Fibroblast of gingiva (primary cell): ENCODE measurements around the gene ZDHHC21.
A peak's percentile ranks its signal among the peaks of the same experiment; 100 is the strongest.
"Not testable (repeated sequence)": the region's sequence is repeated elsewhere in the genome, so short reads cannot be mapped to it uniquely, and the experiment has no call there.

ENCODE experiments used
- DNase-seq: peaks from one replicate; pipeline ENCODE4 v3.0.0-alpha.2; 2011; ENCODE audit warnings: low read depth

The ZDHHC21 gene

DNA sequence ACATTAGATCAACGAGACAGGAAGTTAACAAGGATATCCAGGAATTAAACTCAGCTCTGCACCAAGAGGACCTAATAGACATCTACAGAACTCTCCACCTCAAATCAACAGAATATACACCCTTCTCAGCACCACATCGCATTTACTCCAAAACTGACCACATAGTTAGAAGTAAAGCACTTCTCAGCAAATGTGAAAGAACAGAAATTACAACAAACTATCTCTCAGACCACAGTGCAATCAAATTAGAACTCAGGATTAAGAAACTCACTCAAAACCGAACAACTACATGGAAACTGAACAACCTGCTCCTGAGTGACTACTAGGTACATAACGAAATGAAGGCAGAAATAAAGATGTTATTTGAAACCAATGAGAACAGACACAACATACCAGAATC is 10.6 kb downstream of the ZDHHC21 start:
- not testable (repeated sequence) for DNase-seq

DNA sequence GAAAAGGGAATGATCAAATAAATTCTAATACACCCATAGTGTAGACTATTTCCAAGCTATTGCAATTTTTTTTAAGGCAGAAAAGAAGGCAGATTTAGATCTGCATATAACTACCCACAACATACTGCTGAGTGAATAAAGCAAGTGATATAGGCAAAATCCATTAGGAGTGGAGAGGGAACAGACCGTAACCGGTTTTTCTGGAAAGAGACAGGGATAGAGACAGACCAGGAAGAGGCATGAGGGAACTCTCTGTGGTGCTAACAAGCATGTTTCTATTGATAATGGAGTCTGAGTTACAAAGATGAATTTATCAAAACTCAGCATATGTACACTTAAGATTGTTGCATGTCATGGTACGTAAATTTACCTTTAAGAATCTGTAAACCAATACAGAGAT is 14.5 kb downstream of the ZDHHC21 start:
- DNase-seq = no peak

DNA sequence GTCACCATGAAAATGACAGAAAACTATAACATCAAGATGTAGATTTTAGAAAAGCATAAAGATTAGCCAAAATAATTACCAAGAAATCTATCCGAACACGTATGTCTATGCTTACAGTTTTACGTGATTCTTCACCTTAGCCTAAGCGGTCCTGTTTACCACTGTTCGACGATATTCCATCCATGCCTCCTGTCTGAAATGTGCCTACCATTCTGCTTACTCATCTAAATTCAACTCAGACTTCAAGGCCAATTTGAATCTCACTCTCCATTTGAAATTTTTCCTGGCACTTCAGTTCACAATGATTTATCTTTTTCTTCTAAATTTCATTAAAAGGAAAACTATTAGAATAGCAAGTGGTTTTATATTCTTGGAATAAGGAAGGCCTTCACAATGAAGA is 15.4 kb downstream of the ZDHHC21 start:
- no peak for DNase-seq

DNA sequence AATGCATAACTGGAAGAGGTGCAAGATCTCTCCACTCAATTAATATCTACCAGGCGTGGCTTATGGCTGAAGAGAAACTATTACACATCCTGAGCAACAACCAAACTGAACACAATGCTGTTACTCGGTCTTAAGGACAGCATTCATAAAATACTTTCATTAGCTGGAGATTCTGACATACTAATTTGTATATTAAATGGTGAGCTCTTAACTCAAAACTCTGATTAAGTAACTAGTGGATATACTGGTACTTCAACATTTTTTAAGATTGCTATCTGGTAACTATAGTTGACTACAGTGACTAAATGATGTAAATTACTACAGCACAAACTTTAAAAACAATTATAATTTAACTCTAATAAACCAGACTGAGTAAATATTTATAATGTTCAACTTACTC is 15.8 kb downstream of the ZDHHC21 start:
- DNase-seq = no peak

DNA sequence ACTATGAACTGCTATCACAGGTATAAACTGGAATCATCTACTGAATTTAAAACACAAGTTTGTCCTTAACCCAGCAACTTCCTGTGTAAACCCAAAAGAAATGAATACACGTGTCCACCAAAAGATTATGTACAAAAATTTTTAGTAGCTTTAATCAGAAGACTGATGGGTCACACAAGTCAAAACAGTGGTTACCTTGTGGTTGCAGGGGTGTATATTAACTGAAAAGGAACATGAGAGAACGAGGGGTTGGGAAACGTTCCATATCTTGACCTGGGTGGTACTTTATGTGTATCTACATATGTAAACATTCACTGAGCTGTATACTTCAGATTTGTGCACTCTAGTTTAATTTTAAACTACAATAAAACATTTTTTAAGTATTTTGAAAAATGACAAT is 18.6 kb downstream of the ZDHHC21 start:
- DNase-seq = no peak

DNA sequence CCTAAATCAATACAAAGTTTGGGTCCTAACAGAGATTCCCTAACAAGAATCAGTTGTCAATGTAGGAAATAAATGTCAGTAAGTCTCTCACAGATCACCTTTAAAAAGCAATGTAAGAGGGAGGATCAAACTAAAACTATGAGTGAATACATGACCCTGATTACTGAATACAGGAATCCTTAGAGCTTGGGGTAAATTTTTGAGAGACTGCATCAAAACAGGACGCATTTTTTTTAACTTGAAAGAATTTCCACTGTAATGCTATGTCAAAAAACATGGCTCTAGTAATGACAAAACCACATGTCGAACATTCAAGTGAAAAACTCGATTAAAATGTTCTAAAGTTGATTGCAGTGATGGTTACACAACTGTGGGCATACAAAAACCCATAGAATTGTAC is 21.9 kb downstream of the ZDHHC21 start:
- peak; percentile 31 for DNase-seq

DNA sequence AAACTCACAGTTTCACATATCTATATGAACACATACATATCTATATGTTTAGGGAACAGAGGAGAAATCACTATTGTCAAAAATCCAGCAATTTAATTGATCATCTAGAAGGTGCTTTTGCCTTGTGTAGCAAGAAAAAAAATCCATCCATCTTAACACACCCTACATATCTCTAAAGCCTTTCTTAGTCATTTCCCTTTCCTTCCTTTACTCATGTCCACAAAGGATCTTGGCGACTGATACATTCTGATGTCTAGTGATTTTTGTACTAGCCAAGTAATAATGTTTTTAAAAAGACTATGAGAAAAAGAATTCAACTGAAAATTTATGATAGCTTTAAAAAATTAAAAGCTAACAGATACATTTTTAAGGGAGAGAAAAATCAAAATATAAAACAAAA is 22.5 kb downstream of the ZDHHC21 start:
- DNase-seq = no peak

DNA sequence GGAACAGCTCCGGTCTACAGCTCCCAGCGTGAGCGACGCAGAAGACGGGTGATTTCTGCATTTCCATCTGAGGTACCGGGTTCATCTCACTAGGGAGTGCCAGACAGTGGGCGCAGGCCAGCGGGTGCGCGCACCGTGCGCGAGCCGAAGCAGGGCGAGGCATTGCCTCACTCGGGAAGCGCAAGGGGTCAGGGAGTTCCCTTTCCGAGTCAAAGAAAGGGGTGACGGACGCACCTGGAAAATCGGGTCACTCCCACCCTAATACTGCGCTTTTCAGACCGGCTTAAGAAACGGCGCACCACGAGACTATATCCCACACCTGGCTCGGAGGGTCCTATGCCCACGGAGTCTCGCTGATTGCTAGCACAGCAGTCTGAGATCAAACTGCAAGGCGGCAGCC is 29.2 kb downstream of the ZDHHC21 start:
- not testable (repeated sequence) for DNase-seq

DNA sequence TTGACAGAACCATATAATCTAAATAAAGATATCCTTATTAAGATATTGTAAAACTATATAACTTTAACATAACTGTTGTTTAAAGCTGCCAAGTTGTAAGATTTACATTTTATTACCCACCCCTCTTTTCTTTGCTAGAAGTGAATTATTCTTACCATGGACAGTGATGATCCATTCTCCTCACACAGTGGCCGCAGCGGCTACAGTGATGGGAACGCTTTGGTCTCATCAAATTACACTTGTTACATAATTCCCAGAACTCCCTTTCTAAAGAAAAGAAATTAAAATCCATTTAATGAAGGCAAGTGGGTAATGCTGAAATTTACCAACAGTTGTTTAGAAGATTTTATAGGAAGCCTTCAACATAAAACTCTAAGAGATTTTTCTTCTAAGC is 31.2 kb downstream of the ZDHHC21 start:
- no peak for DNase-seq

DNA sequence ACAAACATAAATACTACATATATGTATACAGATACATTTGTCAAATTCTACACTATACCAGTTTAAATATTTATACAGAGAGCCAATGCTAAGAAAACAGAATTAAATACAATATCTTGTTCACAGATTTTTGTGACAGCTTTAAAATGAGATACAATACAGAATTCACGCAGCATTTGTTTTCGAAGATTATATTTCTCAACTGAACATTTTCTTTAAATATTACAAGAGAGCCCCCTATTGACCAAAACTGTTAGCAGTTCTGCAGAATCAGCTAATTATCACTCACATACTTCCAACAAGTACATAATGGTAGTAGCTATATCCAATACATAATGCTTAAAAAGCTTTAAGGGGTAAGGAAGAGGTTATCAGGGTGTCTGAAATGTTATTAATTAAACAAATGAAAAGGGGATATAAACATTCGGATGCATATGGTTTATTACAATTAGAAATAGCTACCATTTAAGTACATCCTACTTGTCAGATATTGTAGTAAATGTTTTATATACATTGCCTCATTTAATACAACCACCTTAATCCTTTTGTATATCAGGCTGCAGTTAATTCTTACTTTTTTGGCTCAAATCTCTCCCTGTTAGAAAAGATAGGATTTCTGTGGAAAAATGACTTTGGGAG is 31.7 kb downstream of the ZDHHC21 start:
- DNase-seq = no peak

DNA sequence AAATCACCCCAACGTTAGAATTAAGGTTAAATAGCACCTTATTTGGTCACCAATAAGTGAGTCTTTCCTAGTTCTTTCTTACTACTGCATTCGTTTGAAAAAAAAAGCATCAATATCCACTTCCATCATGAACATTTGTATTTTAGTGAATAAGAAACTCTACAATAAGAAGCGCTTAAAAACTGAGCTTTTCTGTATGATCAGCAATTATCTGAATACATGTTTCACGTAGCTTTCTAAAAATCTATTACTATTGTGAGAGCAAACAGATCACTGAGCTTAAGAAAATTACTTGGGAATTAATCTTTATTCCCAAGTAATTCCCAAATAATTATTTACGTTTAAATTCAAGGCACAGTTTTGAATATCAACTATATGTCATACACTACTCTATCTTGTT is 32.5 kb downstream of the ZDHHC21 start:
- DNase-seq = no peak

DNA sequence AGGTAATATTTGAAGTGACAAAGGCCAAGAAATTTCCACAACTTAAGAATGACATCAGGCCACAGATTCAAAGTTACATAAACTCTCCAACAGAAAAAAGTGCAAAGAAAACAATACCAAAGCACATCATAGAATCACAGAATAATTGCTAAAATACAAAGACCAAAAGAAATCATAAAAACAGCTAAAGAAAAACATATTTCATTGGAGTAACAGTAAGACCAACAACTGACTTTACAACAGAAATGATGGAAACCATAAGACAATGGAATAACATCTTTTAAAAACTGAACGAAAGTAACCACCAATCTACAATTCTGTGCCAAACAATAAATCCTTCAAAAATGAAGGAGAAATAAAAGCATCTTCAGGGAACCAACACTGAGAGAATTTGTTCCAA is 38.3 kb downstream of the ZDHHC21 start:
- no peak for DNase-seq

DNA sequence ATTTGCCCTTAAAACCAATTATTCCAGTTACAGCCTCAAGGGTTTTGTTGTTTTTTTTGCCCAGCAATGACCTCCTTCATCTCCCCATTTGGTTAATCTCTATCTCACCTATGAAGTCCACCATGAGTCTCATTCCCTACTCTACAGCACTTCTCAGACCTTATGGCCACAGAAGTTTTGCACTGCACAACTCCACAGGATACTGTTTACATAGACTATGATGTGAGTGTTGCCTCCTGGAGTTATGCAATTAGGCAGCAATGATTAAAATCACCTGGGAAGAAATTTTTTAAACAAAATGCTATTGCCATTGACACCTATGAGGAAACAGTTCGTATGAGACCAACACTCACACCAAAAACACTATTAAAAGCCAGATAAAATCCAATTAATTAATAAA is 39.7 kb downstream of the ZDHHC21 start:
- no peak for DNase-seq

DNA sequence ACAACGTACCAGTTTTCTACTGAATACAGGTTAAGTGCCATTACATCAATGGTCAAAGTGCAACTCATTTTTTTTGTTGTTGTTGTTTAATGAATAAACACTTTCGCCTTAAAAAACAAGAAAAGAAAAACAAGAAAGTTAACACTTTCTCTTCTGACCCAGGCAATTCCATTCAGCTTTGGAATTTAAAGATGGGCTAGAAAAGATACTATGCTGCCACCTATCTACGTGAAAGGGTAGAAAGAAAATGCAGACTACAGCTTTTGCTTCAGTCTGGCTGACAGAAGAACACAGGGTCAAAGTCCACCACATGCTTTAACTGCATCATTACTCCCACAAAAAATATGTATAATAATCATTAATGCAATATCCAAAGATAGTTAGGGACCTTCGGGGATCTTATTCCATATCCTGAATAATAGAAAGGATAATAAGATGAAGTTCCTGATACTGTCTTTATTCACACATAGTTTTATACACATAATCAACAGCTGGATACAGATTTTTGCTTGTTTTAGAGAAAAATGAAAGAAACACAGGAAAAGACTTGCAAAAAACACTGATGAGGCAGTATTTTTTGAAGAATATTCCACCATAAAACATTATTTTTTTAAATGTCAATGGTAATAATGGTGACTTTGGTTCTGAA is 40.4 kb downstream of the ZDHHC21 start:
- DNase-seq = no peak

DNA sequence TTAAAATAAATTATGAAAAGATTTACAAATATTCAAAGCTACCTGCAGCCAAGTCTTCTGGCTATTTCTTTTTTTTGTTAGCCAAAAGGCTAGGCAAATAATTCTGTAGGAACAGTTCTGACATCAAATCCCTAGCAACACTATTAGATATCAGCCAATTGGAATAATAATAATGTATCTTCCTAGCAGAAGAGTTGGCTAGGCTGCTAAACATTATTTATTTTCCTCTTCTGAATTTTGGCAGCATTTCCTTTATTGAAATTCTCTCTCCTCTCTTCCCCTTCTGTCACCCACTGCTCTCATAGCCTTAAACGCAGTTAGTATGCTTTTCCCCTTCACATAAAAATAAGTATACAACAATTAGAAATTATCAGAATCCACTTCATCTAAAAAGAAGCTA is 42.6 kb downstream of the ZDHHC21 start:
- DNase-seq = no peak

DNA sequence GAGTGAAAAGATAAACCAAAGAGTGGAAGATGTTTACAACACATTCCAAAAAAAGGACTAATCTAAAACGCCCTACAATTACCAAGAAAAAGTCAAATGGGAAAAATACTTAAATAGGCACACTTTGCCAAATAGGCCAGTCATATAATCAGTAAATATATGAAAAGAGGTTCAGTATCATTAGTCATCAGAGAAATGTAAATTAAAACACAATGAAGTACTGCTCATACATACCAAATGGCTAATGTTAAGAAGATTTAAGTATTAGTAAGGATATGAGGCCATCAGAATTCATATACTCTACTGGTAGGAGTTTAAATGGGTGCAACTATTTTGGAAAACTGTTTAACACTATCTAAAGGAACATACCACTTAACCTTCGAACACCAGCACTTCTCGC is 47.6 kb downstream of the ZDHHC21 start:
- no peak for DNase-seq

DNA sequence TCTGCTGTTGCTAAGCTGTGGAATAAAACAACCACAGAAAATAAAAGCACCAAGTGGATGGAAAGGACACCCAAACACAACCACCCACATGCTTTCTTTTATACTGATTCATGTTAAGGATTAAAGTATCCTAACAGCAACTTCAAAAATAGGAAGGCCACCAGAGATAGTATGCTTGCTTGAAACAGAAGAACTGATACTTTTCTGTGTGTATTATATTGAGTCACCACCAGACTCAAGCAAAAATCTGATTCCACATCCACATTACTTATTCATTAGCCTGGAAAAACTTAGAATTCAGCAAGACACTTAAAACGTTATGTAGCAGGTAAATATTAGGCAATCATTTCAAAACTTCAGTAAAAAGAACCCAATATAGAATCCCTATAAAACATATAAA is 52.3 kb downstream of the ZDHHC21 start:
- no peak for DNase-seq

DNA sequence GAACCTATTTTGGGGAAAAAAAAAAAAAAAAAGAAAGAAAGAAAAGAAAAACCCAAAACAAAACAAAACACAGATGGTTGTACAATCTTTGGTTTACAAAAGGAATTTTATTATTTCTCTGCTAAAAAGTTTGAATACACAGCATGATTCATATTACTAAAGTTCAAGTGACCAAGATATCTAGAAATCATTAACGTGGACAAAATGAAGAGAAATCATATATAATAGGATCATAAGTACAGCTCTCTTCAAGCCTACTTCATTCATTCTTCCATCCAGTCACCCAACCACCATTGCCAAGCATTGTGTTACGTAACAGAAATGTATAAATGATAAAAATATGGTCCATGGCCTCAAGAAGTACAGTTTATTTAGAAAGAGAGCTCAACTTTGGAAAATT is 52.9 kb downstream of the ZDHHC21 start:
- DNase-seq = no peak

DNA sequence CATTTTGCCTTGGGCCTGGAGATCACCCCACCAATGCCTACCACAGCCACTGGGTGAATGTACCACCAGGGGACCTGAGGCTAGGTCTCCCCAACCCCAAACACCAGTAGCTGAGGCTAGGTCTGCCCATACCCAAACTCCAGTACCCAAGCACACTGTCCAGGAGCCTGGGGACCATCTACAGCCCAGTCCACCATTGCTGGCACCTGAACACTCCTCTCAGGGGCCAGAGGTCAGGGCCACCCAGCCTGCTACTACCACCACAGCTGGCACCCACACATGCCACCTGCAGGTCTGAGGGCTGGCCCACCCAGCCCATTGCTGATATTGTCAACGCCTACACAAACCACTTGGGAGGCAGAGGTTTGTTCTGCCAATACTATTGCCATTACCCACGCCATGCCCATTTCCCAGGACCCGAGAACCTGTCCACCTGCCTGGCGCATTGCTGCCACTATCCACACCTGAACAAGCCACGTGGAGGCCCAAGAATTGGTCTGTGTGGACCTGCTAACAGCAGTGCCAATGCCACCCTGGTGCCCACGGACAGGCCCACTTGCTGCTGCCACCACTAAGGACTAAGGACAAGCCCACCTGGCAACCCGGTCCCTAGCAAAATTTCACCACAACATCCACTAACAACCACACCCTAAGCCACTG is 59.2 kb downstream of the ZDHHC21 start:
- no peak for DNase-seq

DNA sequence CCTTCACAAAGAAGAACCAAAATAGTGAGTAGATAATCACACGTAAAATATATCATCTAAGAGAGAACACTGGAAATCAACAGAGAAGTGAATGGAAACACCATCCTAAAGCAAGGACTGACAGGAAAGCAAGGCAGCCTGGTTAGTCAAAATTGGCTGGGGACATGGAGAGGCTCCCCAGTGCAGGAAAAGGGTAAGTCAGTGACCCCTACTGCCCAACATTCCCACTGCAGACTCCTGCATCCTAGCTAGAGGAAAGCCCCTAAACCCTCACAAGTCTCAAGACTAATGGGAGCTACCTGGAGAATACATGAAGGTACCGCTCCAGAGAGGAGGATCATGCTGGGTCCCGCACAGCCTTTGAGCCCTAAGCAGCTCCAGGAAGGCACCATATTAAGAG is 60.1 kb downstream of the ZDHHC21 start:
- DNase-seq = no peak

DNA sequence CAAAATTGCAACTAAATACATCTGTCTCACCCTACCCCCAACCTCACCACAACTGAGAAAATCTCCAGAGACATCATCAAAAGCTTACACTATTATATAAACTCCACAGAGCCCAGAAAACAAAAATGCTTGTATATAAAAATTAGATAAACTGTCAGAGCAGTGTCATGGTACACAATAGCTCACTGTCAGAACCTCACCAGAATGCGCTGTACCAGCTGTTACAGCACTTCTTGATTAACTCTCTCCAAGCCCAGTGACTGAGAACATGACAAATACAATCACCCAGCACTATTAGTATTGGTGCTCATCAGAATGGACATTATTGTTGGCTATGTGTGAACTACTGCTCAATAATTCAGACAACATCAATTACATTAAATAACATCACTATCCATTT is 65.7 kb downstream of the ZDHHC21 start:
- no peak for DNase-seq

DNA sequence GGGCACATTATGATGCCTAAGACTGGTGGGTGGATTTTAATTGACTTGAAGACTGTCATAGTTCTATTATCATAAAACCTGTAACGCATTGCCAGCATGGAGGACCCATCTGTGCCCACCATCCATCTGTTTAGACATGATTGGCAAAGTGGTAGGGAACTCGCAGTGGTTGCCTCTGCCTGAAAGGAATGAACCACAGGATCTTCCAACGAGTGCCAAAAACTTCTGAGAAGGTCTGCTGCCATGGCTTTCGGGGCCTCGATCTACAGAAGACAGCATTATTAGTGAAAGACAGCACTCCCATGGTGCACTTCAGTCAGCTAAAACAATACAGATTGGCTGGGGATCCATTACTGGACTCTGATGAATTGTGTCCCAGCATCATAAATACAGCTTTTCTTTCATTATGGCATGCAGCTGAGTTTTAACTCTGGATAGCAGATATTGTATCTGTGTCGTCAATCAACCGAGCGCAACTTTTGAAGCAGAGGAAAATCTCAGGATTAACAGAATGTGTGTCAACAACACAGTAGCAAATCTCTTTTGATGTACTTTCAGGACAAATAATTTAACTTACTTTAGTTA is 74.3 kb downstream of the ZDHHC21 start:
- no peak for DNase-seq

DNA sequence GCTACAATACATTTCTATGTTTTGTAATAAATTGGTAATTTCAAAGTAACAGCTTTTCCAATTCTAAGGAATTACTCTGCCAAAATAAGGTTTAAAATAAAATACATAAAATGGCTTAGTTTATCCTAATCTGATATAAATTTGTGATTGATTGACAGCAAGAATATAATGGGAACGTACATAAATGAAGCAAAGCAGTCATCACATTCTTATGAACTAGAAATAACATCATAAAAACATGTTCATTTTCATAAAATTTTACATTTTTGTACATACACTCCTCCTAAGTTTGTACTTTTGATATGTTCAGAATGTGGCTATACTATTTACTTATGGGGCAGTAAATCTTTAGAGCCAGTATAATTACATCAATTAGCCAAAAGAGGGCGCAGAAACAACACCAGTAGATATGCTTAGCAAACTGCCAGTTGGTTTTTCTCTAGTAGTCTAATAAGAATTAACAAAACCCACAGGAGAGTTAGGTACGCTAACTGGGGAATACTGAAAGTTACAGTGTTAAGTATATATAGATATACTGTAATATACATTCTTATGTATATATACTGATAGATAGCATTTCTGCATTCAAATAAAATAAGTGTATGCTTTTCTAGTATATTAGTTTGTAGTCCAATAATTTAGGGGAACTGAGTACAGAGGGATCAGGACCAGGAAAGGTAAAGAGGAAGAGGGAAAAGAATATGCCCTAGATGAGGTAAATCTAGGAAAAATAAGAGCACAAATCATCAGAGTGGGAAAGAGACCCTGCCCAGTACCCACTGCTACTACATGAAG is 76.8 kb downstream of the ZDHHC21 start:
- peak; percentile 67 for DNase-seq
